Activated CD8-positive, alpha-beta T cell treated with anti-CD3 and anti-CD28 coated beads, Interleukin-2, amount 10 ng/mL, durations not matched to agents 7 days and 5 days (primary cell): ENCODE results near the gene KRTAP5-3. TPM values are rescaled to one million over a fixed set of nuclear protein-coding genes. Genes with fewer than 3 reads are reported as not detected.
"Not testable (repeated sequence)": the region's sequence is repeated elsewhere in the genome, so short reads cannot be mapped to it uniquely, and the experiment has no call there.

Experiments used
- ATAC-seq: fragments of 150-1000 bp; cut with Tn5 transposase; one replicate; pipeline ENCODE4 v1.10.0; 2021; ENCODE audit warnings: moderate library complexity
- CTCF ChIA-PET: fragments of 350-600 bp; sonication (Branson Sonifier 250); formaldehyde crosslinking; loops from one replicate; lab custom pipeline; 2021; ENCODE audit warnings: antibody characterized with exemption; lab: Charles Lee
- POLR2A ChIA-PET: fragments of 350-600 bp; sonication (Branson Sonifier 250); formaldehyde crosslinking; loops from one replicate; lab custom pipeline; 2021; ENCODE audit warnings: antibody characterized with exemption; lab: Charles Lee
- DNase-seq: peaks from one replicate; pipeline ENCODE4 v3.0.0-alpha.2; 2020
- H3K27ac Mint-ChIP-seq: one replicate; pipeline ENCODE4 v1.8.0; 2021; ENCODE audit warnings: mild to moderate bottlenecking, mixed read lengths
- H3K27me3 Mint-ChIP-seq: one replicate; pipeline ENCODE4 v1.8.0; 2021; ENCODE audit warnings: low read depth, mixed read lengths
- H3K36me3 Mint-ChIP-seq: one replicate; pipeline ENCODE4 v1.8.0; 2021; ENCODE audit warnings: low read depth, mixed read lengths
- H3K4me1 Mint-ChIP-seq: one replicate; pipeline ENCODE4 v1.8.0; 2021; ENCODE audit warnings: low read depth, mixed read lengths
- H3K4me3 Mint-ChIP-seq: one replicate; pipeline ENCODE4 v1.8.0; 2021; ENCODE audit warnings: mild to moderate bottlenecking, mixed read lengths
- H3K9me3 Mint-ChIP-seq: one replicate; pipeline ENCODE4 v1.8.0; 2022; ENCODE audit warnings: mixed read lengths; ENCODE audit not compliant: insufficient read depth
- total RNA-seq, 2 experiments: library from RNA; stranded (reverse); gene quantifications; one replicate each; pipeline ENCODE4 v1.2.3, GENCODE V29; 2021

The KRTAP5-3 gene
- total RNA-seq, 2 experiments from 2014 or later: not detected

DNA sequence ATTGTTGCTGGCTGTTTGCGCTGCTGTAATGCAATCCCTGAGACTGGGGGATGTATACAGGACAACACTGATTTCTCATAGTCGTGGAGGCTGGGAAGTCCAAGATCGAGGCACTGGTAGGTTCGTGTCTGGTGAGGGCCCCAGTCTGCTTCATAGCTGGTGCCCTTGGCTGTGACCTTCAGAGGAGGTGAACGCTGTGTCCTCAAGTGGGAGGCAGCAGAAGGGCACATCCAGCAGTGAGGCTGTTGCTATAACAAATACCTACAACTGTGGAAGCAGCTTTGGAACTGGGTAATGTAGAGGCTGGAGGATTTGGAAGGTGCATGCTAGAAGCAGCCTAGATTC, 42.6 kb upstream of the KRTAP5-3 start:
- ATAC-seq (no peak), DNase-seq (no peak)
- no peaks in the 10 kb centered on the region for H3K9me3 Mint-ChIP-seq
- H3K4me3 Mint-ChIP-seq: no peak overlapping the region
- H3K27me3 Mint-ChIP-seq: peaks cover 9% of the 10 kb centered on the region
- CTCF ChIA-PET: interaction anchor here (1.3 to 2.5 kb wide), 4 partner anchors 10 to 182 kb away, joined by 5 to 11 read pairs (median 9); no protein-coding TSS in a partner anchor
- H3K36me3 Mint-ChIP-seq: no peaks in the 10 kb centered on the region
- no peak overlapping the region for H3K27ac Mint-ChIP-seq
- no peaks in the 10 kb centered on the region for H3K4me1 Mint-ChIP-seq
- POLR2A ChIA-PET: interaction anchor here (0.6 kb wide), 1 partner anchor 500 kb away, joined by 3 read pairs; no protein-coding TSS in a partner anchor

DNA sequence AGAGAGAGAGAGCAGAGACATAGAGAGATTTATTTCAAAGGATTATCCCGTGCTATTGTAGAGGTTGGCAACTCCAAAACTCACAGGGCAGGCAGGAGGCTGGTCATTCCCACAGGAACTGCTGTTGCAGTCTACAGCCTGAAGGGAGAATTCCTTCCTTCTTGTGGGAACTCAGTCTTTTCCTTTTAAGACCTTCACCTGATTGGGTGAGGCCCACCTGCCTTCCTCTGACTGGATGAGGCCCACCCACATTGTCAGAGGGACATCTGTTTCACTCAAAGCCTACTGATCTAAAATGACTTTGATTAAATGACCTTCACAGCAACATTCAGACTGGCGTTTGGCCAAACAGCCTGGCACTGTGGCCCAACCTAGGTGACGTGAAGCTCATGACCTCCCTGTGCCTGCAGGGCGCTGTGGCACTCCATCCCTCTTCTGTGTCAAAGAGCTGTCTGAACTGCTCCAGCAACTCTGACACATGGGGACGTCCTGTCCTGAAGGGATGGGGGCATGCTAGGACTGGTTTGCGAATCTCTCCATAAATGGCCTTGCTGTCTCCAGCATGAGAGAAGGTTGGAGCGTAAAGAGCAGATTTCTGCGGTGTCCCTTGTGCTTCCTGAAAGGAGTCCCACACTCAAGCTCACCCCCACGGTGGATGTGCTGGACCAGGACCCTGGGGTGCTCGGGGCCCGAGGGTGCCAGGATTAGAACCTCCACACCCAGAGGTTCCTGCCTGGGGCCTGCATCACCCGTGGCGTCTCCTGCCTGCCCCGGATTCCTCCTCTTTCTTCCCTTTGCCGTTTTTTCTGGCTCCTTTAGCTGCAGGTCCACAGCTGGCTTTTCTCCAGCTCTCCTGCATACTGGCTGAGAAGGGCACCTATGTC, 42.0 kb upstream of the KRTAP5-3 start:
- DNase-seq: no peak
- no peaks in the 10 kb centered on the region for H3K9me3 Mint-ChIP-seq
- ChIA-PET POLR2A (interaction anchor here (0.6 kb wide), 1 partner anchor 501 kb away, joined by 3 read pairs; no protein-coding TSS in a partner anchor), CTCF (interaction anchor here (1.3 to 2.5 kb wide), 4 partner anchors 10 to 183 kb away, joined by 5 to 11 read pairs (median 9); no protein-coding TSS in a partner anchor)
- H3K27me3 Mint-ChIP-seq: peaks cover 9% of the 10 kb centered on the region
- no peak for ATAC-seq
- no peaks in the 10 kb centered on the region for H3K4me1 Mint-ChIP-seq
- no peak overlapping the region for H3K27ac Mint-ChIP-seq
- no peak overlapping the region for H3K4me3 Mint-ChIP-seq
- H3K36me3 Mint-ChIP-seq: no peaks in the 10 kb centered on the region

DNA sequence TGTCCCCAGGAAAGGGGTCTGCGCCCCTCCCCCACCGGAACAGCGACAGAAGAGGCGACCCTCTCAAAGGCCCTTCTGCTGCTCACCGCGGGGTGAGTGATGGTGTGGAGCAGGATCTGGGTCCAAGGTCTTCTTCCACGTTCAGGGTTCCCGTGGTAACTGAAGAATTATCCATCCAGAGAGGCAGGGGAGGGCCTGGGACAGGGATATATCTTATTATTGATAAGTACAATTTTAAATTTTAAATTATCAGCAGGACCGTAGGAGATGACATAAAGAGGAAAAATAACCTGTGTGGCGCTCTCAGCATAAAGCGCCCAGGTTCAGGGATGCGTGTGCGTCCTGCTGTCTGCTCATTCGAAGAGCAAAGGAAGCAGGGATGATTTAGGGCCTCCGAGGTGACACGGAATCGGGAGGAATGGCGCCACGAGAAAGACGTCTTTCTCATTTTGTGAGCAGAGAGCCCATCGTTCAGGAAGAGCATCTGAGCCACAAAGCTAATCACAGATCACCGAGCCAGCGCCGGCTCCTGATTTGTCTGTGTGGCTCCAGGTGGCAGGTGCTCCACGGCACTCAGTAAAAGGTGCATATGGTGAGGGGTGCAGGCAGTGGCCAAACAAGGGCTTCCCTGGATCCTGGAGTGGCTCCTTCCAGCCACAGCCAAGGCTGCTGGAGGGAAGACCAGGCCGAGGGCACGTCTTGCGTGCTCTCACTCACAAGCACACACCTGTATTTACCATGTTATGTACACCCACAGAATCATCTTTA, 40.6 kb upstream of the KRTAP5-3 start:
- Mint-ChIP-seq H3K27ac (no peak overlapping the region), H3K4me3 (no peak overlapping the region), H3K9me3 (no peaks in the 10 kb centered on the region), H3K4me1 (no peaks in the 10 kb centered on the region), H3K27me3 (peaks cover under 1% of the 10 kb centered on the region), H3K36me3 (no peaks in the 10 kb centered on the region)
- no peak for DNase-seq
- ChIA-PET CTCF (no interaction called here), POLR2A (no interaction called here)
- no peak for ATAC-seq

DNA sequence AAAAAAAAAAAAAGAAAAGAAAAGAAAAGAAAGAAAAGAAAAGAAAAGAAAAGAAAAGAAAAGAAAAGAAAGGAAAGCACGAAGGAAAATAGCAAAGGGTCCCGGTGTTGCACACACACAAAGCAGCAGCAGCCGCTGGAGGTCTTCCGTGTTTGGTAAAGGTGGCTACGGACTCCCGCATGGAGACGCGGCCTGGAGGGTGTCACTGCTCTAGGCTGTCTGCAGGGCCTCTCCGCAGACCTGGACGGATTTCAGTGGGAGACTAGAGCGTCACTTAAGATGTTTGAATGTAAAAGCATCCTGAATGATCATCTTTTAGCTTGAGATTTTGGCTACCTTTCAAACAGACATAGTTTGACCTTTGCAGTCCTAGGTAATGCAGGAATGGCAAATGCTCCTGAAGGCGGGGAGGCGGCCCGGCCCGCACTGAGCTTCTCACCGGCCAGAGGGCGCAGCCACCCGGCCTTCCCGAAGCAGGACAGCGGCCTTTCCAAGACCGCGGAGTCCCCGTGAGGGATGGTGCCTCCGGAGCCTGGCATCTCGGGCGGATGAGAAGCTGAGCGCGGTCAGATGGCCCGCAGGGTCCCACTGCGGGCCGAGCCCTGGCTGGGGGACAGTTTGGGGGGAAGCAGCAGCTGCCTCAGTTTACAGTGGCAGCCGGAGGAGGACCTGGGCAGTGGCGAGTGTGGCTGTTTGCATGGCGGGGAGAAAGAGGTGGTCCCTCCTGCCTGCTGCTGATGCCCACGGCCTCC, 39.8 kb upstream of the KRTAP5-3 start:
- H3K4me3 Mint-ChIP-seq: no peak overlapping the region
- no peak overlapping the region for H3K27ac Mint-ChIP-seq
- ATAC-seq (no peak), DNase-seq (no peak)
- no peaks in the 10 kb centered on the region for H3K27me3 Mint-ChIP-seq
- no peaks in the 10 kb centered on the region for H3K9me3 Mint-ChIP-seq
- POLR2A ChIA-PET: no interaction called here
- no peaks in the 10 kb centered on the region for H3K36me3 Mint-ChIP-seq
- CTCF ChIA-PET: no interaction called here
- no peaks in the 10 kb centered on the region for H3K4me1 Mint-ChIP-seq

DNA sequence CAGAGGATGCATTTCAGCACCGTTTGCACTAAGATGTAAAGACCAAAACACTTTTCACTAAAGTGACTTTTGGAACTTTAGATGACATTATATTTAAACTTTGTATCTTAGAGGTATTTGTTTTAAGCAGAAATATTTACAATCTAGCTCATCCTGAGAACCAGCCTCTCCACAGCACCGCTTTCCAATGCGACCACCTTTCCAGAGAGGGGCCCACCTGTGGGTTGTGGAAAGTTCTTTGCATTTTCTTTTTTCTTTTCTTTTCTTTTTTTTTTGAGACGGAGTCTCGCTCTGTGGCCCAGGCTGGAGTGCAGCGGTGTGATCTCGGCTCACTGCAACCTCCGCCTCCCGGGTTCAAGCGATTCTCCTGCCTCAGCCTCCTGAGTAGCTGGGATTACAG, 38.3 kb upstream of the KRTAP5-3 start:
- CTCF ChIA-PET: interaction anchor here (0.5 to 1.4 kb wide), 3 partner anchors 18 to 186 kb away, joined by 3 read pairs; no protein-coding TSS in a partner anchor
- H3K9me3 Mint-ChIP-seq, DNase-seq, ATAC-seq, H3K4me1 Mint-ChIP-seq, POLR2A ChIA-PET, H3K27me3 Mint-ChIP-seq, H3K36me3 Mint-ChIP-seq, H3K4me3 Mint-ChIP-seq, H3K27ac Mint-ChIP-seq: not testable (repeated sequence)

DNA sequence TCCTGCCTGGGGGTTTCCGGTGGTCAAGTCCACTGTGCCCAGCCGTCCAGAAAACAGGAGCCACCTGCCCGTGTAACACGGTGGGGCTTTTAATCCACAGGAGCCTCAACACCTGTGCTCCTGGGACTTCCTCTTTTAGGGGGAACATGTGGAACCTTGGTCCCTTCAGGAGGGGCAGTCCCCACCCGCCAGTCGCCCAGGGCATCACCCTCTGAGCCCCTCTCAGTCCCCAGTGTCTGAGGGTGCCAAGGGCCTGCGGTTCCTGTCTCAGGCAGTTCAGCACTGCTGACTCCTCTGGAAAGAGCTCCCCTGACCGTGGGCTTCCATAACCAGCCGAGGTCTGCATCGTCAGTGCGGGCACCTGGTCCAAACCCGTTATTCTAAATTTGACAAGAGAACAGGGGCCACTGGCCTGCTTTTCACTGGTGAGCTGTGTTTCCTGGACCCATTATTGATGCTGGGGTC, 37.1 kb upstream of the KRTAP5-3 start:
- ChIA-PET CTCF (interaction anchor here (1.3 kb wide), 1 partner anchor 48 kb away, joined by 4 read pairs; no protein-coding TSS in a partner anchor), POLR2A (no interaction called here)
- DNase-seq: no peak

DNA sequence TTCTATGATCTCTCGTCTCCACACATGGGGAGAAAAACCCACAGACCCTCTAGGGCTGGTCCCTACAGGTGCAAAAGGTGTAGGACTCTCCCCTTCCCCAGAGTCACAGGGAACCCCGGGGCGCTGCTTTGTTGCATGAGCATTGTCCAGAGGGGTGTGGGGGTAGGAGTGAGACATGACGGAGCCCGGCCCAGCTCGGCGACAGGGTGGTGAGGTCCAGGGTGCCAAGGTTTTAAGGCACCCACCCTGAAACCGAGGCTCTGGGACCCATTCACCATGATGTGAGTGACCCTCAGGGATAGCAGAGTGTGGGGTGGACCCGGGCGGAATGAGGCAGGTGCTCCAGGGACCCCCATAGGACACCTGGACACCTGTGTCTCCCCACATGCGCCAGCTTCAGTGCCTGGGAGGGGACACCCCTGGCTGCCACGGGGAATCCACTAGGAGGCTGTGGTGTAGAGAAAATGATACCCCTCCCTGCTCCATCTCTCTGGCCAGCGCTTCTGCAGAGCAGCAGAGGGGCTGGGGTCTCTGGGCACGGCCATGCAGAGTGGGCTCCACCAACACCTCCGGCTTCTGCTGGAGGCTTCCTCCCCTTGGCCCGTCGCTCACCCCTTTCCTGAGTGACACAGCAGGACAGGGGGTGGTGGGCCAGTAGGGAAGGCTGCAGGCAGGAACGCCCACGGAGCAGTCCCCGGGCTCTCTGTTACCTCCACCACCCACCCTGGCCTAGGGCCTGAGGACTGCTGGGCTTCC, 36.5 kb upstream of the KRTAP5-3 start:
- no peak overlapping the region for H3K4me3 Mint-ChIP-seq
- H3K27me3 Mint-ChIP-seq: peaks cover 3% of the 10 kb centered on the region
- H3K36me3 Mint-ChIP-seq: no peaks in the 10 kb centered on the region
- no peaks in the 10 kb centered on the region for H3K4me1 Mint-ChIP-seq
- DNase-seq: no peak
- ChIA-PET POLR2A (no interaction called here), CTCF (interaction anchor here (1.3 kb wide), 1 partner anchor 49 kb away, joined by 4 read pairs; no protein-coding TSS in a partner anchor)
- no peaks in the 10 kb centered on the region for H3K9me3 Mint-ChIP-seq
- no peak overlapping the region for H3K27ac Mint-ChIP-seq
- no peak for ATAC-seq

More for the DNA sequence above, 37.1 kb upstream of the KRTAP5-3 start:
- ATAC-seq: no peak
- H3K9me3 Mint-ChIP-seq: no peaks in the 10 kb centered on the region
- no peaks in the 10 kb centered on the region for H3K27me3 Mint-ChIP-seq
- no peaks in the 10 kb centered on the region for H3K36me3 Mint-ChIP-seq
- no peaks in the 10 kb centered on the region for H3K4me1 Mint-ChIP-seq
- H3K27ac Mint-ChIP-seq: no peak overlapping the region
- no peak overlapping the region for H3K4me3 Mint-ChIP-seq

DNA sequence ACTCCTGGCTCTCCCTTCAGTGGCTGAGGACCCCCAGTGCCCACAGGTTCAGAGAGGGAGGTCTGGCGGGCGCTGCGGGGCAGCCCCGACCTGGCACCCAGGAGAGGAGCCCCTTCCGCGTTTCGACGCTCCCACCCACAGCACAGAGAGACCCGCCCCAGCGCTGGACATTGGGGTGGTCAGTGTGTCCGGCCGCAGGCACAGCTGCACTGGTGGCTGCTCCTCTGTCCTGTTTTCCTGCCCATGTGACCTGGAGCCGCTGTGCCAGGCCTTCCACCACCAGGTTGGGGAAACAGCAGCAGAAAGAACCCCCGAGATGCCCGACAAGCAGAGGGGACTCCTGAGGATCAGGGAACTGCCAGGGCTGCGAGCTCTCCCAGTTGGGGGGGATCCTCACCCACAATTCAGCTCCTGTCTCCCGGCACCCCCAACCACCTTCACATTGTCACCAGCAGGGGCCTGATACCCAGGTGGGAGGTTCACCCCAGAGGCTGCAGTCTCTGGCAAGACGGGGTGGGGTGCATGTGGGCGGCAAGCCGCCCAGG, 35.0 kb upstream of the KRTAP5-3 start:
- DNase-seq: no peak
- POLR2A ChIA-PET: no interaction called here
- no peak for ATAC-seq
- H3K27me3 Mint-ChIP-seq: peaks cover 7% of the 10 kb centered on the region
- H3K36me3 Mint-ChIP-seq: no peaks in the 10 kb centered on the region
- CTCF ChIA-PET: no interaction called here
- H3K27ac Mint-ChIP-seq: no peak overlapping the region
- H3K4me3 Mint-ChIP-seq: no peak overlapping the region
- no peaks in the 10 kb centered on the region for H3K9me3 Mint-ChIP-seq
- H3K4me1 Mint-ChIP-seq: no peaks in the 10 kb centered on the region

DNA sequence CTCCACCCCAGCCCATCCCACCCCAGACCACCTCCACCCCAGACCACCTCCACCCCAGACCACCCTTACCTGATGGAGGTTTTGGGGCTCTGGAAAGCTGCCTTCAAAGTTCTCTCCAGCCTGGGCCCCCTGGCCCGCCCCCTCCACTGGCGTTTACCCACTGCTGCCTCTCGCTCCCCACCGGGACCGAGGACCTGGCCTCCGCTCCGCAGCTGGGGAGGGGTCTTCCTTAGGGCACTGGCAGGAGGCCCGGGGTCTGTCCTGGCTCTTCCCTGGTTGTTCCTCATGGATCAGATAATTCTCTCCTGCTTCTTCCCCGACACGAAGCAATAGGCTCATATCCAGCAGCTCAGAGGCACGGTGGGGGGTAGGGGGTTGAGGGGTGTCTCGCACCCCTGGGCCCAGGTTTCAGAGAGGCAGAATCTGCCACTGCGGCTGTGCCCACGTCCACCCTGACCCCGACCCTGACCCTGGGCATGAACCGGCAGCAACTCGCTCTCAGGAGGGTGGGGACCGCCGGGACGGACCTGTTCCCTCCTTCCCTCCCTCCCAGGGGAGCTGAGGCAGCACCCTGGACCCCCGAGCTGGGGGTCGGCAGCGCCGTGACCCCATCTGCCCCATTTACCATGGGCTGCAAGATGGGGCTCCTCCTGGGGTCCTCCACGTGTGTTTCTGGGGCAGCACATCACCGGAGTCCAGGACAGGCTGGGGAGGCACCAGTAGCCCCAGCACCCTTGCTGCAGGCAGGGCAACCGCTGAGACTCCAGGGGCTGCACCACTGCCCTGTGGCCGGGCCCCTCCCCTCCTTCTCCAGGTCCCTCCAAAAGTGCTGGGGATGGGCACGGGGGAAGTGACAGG, 34.3 kb upstream of the KRTAP5-3 start:
- H3K27me3 Mint-ChIP-seq: peaks cover 7% of the 10 kb centered on the region
- no peak for ATAC-seq
- ChIA-PET POLR2A (no interaction called here), CTCF (no interaction called here)
- no peak for DNase-seq
- H3K4me3 Mint-ChIP-seq: no peak overlapping the region
- no peaks in the 10 kb centered on the region for H3K9me3 Mint-ChIP-seq
- no peaks in the 10 kb centered on the region for H3K36me3 Mint-ChIP-seq
- no peaks in the 10 kb centered on the region for H3K4me1 Mint-ChIP-seq
- no peak overlapping the region for H3K27ac Mint-ChIP-seq

DNA sequence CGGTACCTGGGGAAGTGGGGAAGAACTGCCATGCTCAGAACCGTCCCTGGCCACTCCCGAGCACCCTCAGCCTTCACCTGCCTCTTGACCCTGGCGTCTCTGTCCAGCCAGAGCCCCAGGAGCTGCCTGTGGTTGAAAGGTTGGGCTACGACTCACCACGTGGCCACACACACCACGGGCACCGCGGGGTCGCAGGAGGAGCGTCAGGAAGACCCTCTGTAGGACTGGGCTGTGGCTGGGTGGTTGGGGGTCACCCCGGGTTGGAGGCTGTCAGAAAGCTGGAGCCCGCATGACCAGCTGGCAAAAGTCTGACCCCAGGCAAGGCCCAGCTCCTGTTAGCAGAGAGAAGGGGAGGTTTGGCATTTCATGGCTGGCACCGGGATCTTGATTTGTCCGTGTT, 32.8 kb upstream of the KRTAP5-3 start:
- Mint-ChIP-seq H3K4me3 (no peak overlapping the region), H3K27ac (no peak overlapping the region), H3K27me3 (peaks cover 7% of the 10 kb centered on the region), H3K4me1 (no peaks in the 10 kb centered on the region), H3K9me3 (no peaks in the 10 kb centered on the region), H3K36me3 (no peaks in the 10 kb centered on the region)
- POLR2A ChIA-PET: no interaction called here
- DNase-seq (no peak), ATAC-seq (no peak)
- CTCF ChIA-PET: interaction anchor here (1.2 to 4.8 kb wide), 6 partner anchors 9 to 360 kb away, joined by 5 to 49 read pairs (median 8); no protein-coding TSS in a partner anchor
